AG04449 (cell line): ENCODE data around the gene CDYL2.

Experiments used
- CTCF ChIA-PET: fragments of 350-600 bp; formaldehyde crosslinking; extraction: SDS; loops from one replicate; lab custom pipeline; 2021; ENCODE audit warnings: antibody characterized with exemption; lab: Yijun Ruan, JAX
- POLR2A ChIA-PET: fragments of 400-600, 350-600 bp; formaldehyde crosslinking; extraction: SDS; loops from one replicate; lab custom pipeline; 2020; ENCODE audit warnings: antibody characterized with exemption, inconsistent platforms; lab: Yijun Ruan, JAX
- DNase-seq: peaks from one replicate; pipeline ENCODE4 v3.0.0-alpha.2; 2010; ENCODE audit warnings: low read depth, low spot score
- H3K4me3 ChIP-seq: 2 replicates; pipeline ENCODE4 v1.5.1; 2011; ENCODE audit warnings: low read depth, mild to moderate bottlenecking, control low read depth, low read length
- TF ChIP-seq, protein P1 (sequence below): IDR thresholded peaks from one replicate; pipeline ENCODE4 v1.5.1; 2011; ENCODE audit warnings: mild to moderate bottlenecking, moderate library complexity, low read length, control low read depth, inconsistent platforms; ENCODE audit not compliant: insufficient read depth; ENCODE audit errors: missing control alignments

The CDYL2 gene

DNA sequence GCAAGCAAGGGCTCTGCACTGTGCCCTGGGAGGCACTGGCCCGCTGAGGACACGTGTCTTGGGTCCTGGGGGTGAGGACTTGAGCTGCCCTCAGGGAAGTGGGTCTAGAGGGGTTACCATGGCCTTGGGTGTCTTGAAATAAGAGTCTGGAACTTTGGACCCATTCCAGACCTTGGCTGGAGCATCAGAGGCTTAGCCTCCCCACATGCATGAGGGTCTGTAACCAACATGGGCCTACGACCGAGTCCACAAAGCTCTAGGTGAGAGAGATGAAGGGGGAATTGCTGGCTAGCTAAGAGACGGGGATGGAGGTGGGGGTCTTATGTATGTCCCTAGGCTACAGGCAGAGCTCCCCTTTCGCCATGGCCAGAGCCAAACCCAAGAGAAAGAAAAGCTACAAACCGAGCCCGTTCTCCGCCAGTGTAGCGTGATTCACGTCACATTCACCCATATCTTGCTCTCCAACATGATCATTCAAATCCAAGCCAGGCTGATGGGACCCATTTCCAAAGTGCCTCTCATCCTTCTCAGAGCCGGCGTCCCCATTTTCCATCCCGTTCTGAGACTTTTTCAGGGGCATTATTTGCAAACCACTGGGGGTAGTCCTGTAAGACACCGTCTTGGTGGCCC is 120.1 kb downstream of the CDYL2 start:
- POLR2A ChIA-PET: no interaction called here
- H3K4me3 ChIP-seq: no peak overlapping the region
- CTCF ChIA-PET: no interaction called here
- TF ChIP-seq, protein P1, sequence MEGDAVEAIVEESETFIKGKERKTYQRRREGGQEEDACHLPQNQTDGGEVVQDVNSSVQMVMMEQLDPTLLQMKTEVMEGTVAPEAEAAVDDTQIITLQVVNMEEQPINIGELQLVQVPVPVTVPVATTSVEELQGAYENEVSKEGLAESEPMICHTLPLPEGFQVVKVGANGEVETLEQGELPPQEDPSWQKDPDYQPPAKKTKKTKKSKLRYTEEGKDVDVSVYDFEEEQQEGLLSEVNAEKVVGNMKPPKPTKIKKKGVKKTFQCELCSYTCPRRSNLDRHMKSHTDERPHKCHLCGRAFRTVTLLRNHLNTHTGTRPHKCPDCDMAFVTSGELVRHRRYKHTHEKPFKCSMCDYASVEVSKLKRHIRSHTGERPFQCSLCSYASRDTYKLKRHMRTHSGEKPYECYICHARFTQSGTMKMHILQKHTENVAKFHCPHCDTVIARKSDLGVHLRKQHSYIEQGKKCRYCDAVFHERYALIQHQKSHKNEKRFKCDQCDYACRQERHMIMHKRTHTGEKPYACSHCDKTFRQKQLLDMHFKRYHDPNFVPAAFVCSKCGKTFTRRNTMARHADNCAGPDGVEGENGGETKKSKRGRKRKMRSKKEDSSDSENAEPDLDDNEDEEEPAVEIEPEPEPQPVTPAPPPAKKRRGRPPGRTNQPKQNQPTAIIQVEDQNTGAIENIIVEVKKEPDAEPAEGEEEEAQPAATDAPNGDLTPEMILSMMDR: no peak
- DNase-seq: no peak

DNA sequence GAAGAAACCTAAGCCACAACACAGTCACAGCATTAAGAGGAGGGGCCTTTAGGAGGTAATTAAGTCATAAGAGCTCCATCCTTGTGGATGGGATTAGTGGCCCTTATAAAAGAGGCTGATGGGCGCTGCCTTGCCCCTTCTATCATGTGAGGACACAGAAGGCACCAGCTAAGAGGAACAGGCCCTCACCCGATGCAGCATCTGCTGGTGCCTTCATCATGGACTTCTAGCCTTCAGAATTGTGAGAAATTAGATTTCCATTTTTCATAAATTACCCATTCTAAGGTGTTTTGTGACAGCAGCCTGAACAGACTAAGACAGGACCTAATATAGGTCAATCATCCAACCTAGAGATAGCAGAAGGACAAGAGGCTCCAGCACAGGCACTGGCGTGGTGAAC is 120.8 kb downstream of the CDYL2 start:
- no peak for DNase-seq
- CTCF ChIA-PET: no interaction called here
- TF ChIP-seq, protein P1: no peak
- POLR2A ChIA-PET: no interaction called here
- H3K4me3 ChIP-seq: no peak overlapping the region

DNA sequence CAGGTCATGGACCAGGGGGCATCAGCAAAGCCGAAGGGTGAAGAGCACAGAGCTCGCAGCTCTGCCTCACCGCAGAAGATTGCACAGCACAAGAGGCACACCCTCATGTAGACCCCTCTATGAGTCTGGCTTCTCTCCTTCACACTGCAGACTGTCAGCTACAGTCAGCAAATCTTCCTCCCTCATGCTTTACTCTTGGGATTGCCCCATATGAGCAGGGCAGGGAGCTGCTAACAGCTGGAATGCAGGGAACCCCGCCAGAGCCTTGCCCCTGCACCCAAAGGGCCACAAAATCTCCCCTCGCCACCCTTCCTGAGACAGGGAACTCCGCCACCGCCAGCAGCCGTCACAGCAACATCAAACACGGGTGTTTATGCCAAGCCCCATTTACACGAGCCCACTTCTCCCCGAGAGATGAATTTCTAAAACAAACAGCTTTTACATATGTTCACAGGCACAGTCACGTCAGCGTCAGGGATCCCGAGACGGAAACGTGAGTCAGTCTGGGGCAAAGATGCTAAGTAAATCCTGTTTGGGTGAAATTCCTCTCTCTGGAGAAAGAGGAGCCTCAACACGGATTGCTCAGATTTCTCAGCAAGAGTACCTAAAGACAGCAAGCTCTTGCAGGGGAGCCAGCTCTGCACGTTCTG is 121.9 kb downstream of the CDYL2 start:
- TF ChIP-seq, protein P1: no peak
- peak; percentile 59 for DNase-seq

DNA sequence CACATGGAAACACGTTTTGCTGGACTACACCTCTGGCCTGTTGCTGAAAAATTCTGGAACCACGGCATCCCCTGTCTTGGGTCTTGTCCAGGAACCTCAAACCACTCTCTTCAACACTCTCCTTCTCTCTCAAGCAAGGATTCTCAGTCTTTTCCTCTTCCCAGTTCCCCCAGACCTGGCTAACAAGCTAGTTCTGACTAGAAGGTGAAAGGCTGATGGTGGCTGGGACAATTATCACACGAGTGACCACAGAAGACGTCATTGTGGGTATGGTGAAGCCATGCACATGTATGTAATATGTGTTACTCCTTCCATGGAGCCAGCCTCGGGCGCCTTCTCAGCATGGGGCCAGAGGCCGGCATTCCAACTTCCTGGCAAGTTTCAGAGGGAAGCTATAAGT is 123.0 kb downstream of the CDYL2 start:
- DNase-seq: no peak
- CTCF ChIA-PET: no interaction called here
- POLR2A ChIA-PET: no interaction called here

More for the DNA sequence above, 121.9 kb downstream of the CDYL2 start:
- CTCF ChIA-PET: no interaction called here
- peak overlapping the region; percentile 30 for H3K4me3 ChIP-seq
- POLR2A ChIA-PET: interaction anchor here (0.6 kb wide), 1 partner anchor 9 kb away, joined by 3 read pairs; no protein-coding TSS in a partner anchor

DNA sequence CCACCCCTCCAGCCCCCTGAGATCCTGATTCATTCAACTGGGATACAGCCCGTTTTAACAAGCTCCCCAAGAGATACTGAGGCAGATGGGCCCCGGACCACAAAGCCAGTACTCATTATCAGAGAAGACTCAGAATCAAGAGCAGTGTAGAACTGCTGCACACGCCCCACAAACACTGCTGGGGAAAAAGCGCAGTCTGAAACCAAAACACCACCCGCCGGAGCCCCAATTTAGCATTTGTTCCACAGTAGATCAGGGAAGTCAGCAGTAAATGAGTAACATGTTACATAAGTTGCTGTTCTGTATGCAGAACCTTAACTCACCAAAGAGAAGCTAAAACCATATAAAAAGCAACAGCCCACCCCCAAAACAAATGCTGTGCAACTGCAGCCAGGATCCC is 123.6 kb downstream of the CDYL2 start:
- ChIA-PET POLR2A (no interaction called here), CTCF (no interaction called here)
- no peak for DNase-seq
- TF ChIP-seq, protein P1: no peak
- no peak overlapping the region for H3K4me3 ChIP-seq

More for the DNA sequence above, 123.0 kb downstream of the CDYL2 start:
- H3K4me3 ChIP-seq: no peak overlapping the region
- TF ChIP-seq, protein P1: no peak

DNA sequence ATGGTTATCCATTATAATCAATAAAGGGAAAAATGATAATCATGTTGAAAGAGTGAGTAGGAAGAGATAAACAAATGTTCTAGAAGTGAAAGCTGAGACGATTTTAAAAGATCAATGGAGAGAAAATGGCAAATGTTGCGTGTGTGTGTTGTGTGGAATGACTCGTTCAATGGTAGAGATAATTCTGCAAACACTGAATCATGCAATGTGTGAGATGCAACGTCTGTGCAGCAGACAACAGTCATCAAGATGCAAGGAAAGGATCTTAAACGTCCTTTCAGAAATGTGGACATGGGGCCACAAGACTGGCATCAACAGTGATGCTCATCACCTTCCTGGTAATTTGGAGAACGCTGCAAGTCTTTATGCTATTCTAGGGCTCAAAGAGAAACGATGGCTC is 124.4 kb downstream of the CDYL2 start:
- TF ChIP-seq, protein P1: no peak
- ChIA-PET CTCF (no interaction called here), POLR2A (no interaction called here)
- H3K4me3 ChIP-seq: no peak overlapping the region
- DNase-seq: no peak
